Liver (tissue), 9 donors: ENCODE results near the gene LAMA5. TPM values are rescaled to one million over a fixed set of nuclear protein-coding genes. Genes with fewer than 3 reads are reported as not detected.

Source experiments
- DNase-seq: peaks from one replicate; pipeline ENCODE4 v3.0.0-alpha.2; 2017; ENCODE audit warnings: low spot score
- H3K27ac ChIP-seq, 2 donors: one replicate each; pipeline ENCODE4 v1.7.0; 2013; ENCODE audit warnings: inconsistent platforms in 2 of 2, low read length in 2 of 2, control low read depth in 1 of 2, low read depth in 1 of 2, mild to moderate bottlenecking in 1 of 2
- H3K27me3 ChIP-seq, 4 donors: one replicate each; pipeline versions ENCODE4 v1.6.1 to v1.7.0; 2013; ENCODE audit warnings: low read length in 3 of 4, inconsistent platforms in 1 of 4, mild to moderate bottlenecking in 1 of 4, moderate library complexity in 1 of 4; ENCODE audit not compliant: control insufficient read depth in 4 of 4, insufficient read depth in 4 of 4
- H3K36me3 ChIP-seq, 4 donors: one replicate each; pipeline versions ENCODE4 v1.6.1 to v1.7.0; 2013; ENCODE audit warnings: low read length in 3 of 4, mild to moderate bottlenecking in 3 of 4, low read depth in 1 of 4, moderate library complexity in 1 of 4; ENCODE audit not compliant: control insufficient read depth in 4 of 4, insufficient read depth in 3 of 4
- H3K4me1 ChIP-seq, 4 donors: one replicate each; pipeline versions ENCODE4 v1.6.1 to v1.7.0; 2013; ENCODE audit warnings: low read length in 3 of 4, mild to moderate bottlenecking in 3 of 4, moderate library complexity in 1 of 4; ENCODE audit not compliant: control insufficient read depth in 4 of 4, insufficient read depth in 4 of 4
- H3K4me3 ChIP-seq, 3 donors: one replicate each; pipeline versions ENCODE4 v1.6.1 to v1.7.0; 2013; ENCODE audit warnings: low read length in 3 of 3, control low read depth in 1 of 3, low read depth in 1 of 3, mild to moderate bottlenecking in 1 of 3
- H3K9ac ChIP-seq, 2 donors: one replicate each; pipeline ENCODE4 v1.7.0; 2013; ENCODE audit warnings: low read length in 2 of 2, mild to moderate bottlenecking in 2 of 2, moderate library complexity in 2 of 2, control low read depth in 1 of 2, low read depth in 1 of 2
- H3K9me3 ChIP-seq, 4 donors: one replicate each; pipeline versions ENCODE4 v1.6.1 to v1.7.0; 2013; ENCODE audit warnings: low read length in 3 of 4; ENCODE audit not compliant: control insufficient read depth in 4 of 4
- ATF3 ChIP-seq: IDR thresholded peaks from 2 replicates; pipeline ENCODE4 v1.6.1; 2016; ENCODE audit warnings: antibody characterized with exemption
- CTCF ChIP-seq: fragments of 150-350 bp; IDR thresholded peaks from 2 replicates; pipeline ENCODE4 v1.5.1; 2017; ENCODE audit warnings: improper control_type of control experiment, low read depth, low read length; ENCODE audit not compliant: missing input control
- FOXA1 ChIP-seq: IDR thresholded peaks from 2 replicates; pipeline ENCODE4 v1.6.1; 2016; ENCODE audit warnings: antibody characterized with exemption
- FOXA2 ChIP-seq: IDR thresholded peaks from 2 replicates; pipeline ENCODE4 v1.6.1; 2016; ENCODE audit warnings: antibody characterized with exemption
- GABPA ChIP-seq, 2 donors: IDR thresholded peaks in 1 of 2; conservative IDR thresholded peaks in 1 of 2; 2 replicates each; pipeline ENCODE4 v1.6.1; 2016; ENCODE audit warnings: antibody characterized with exemption in 2 of 2, mild to moderate bottlenecking in 1 of 2, moderate library complexity in 1 of 2
- HNF4A ChIP-seq, 2 donors: conservative IDR thresholded peaks; 2 replicates each; pipeline ENCODE4 v1.6.1; 2016; ENCODE audit warnings: antibody characterized with exemption in 2 of 2, mild to moderate bottlenecking in 2 of 2
- JUND ChIP-seq, 2 donors: IDR thresholded peaks; 2 replicates each; pipeline ENCODE4 v1.6.1; 2016; ENCODE audit warnings: antibody characterized with exemption in 2 of 2
- RXRA ChIP-seq, 2 donors: IDR thresholded peaks; 2 replicates each; pipeline ENCODE4 v1.6.1; 2017 to 2018; ENCODE audit warnings: antibody characterized with exemption in 2 of 2, mild to moderate bottlenecking in 1 of 2
- YY1 ChIP-seq: IDR thresholded peaks from 2 replicates; pipeline ENCODE4 v1.6.1; 2016; ENCODE audit warnings: antibody characterized with exemption, mild to moderate bottlenecking
- WGBS: extraction: QIAGEN DNeasy Blood & Tissue Kit; methylation state at CpG from one replicate; pipeline ENCODE4 v1.1.7; 2013; 5-methylcytosine and 5-hydroxymethylcytosine counted together
- polyA plus RNA-seq, 2 donors: library from polyadenylated mRNA; stranded (reverse) in 1 of 2; unstranded in 1 of 2; fragments of 200-250 nt in 1 of 2; fragments of >200 nt in 1 of 2; fragmentation: Nextera tagmentation in 1 of 2; extraction: Ambion mirVana in 1 of 2; gene quantifications; one replicate each; pipeline versions ENCODE4 v1.2.1 to v1.2.3, GENCODE V29; 2013 to 2015
- total RNA-seq, 2 donors: library from RNA; depleted of rRNA; stranded (reverse); fragments of >200 nt; gene quantifications; one replicate each; pipeline ENCODE4 v1.2.3, GENCODE V29; 2014
- TF ChIP-seq, protein P1 (sequence below): IDR thresholded peaks from 2 replicates; pipeline ENCODE4 v1.6.1; 2016; ENCODE audit warnings: antibody characterized with exemption, mild to moderate bottlenecking
- donor health status: healthy.
- donor health status: healthy.
- donor health status: healthy.
- donor health status: healthy.
- donor health status: healthy.

The LAMA5 gene
- total and polyA plus RNA-seq, 4 donors, result 3.6 to 40.2 (median 13.7) TPM

- no peaks in the 10 kb centered on the region for H3K9me3 ChIP-seq
- TF ChIP-seq JUND (IDR thresholded peaks at IDR 0.05) (no peak), FOXA2 (no peak), CTCF (no peak), RXRA (IDR thresholded peaks at IDR 0.05) (no peak)
- WGBS, result 98% methylated on average over 5 of the region's 5 CpGs
- H3K27ac ChIP-seq, result no peak overlapping the region
- no peak overlapping the region for H3K4me3 ChIP-seq
- no peaks in the 10 kb centered on the region for H3K27me3 ChIP-seq
- peaks cover 0 to 7% (median 4%) of the 10 kb centered on the region in 4 donors for H3K4me1 ChIP-seq
- H3K9ac ChIP-seq, result no peak overlapping the region
- no peak for DNase-seq
- peaks cover 1 to 24% (median 8%) of the 10 kb centered on the region in 4 donors for H3K36me3 ChIP-seq
Observed at GRCh38 chr20:62344092-62344491, 23.0 kb downstream of the LAMA5 start.

DNA sequence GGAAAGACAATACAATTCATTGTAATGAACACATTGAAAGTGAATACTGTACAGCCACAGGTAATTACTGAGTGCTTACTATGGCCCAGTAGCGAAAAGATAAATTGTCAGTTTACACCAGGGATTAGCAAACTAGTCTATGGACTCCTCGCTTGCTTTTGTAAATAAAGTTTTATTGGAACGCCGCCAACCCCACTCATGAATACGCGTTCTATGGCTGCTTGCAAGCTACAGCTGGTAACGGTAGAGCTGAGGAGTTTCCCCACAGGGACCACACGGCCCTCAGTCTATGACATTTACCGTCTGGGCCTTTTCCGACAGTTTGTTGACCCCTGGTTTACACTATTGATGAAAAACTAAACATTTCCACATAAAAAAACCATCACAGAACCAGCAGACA lies 24.2 kb downstream of the LAMA5 start:
- H3K27me3 ChIP-seq, result no peaks in the 10 kb centered on the region
- no peak for DNase-seq
- no peak overlapping the region for H3K4me3 ChIP-seq
- H3K4me1 ChIP-seq, result peaks cover 0 to 7% (median 4%) of the 10 kb centered on the region in 4 donors
- no peak overlapping the region for H3K9ac ChIP-seq
- H3K36me3 ChIP-seq, result peaks cover 1 to 28% (median 9%) of the 10 kb centered on the region in 4 donors
- no peaks in the 10 kb centered on the region for H3K9me3 ChIP-seq
- H3K27ac ChIP-seq, result no peak overlapping the region
- TF ChIP-seq, protein P1, sequence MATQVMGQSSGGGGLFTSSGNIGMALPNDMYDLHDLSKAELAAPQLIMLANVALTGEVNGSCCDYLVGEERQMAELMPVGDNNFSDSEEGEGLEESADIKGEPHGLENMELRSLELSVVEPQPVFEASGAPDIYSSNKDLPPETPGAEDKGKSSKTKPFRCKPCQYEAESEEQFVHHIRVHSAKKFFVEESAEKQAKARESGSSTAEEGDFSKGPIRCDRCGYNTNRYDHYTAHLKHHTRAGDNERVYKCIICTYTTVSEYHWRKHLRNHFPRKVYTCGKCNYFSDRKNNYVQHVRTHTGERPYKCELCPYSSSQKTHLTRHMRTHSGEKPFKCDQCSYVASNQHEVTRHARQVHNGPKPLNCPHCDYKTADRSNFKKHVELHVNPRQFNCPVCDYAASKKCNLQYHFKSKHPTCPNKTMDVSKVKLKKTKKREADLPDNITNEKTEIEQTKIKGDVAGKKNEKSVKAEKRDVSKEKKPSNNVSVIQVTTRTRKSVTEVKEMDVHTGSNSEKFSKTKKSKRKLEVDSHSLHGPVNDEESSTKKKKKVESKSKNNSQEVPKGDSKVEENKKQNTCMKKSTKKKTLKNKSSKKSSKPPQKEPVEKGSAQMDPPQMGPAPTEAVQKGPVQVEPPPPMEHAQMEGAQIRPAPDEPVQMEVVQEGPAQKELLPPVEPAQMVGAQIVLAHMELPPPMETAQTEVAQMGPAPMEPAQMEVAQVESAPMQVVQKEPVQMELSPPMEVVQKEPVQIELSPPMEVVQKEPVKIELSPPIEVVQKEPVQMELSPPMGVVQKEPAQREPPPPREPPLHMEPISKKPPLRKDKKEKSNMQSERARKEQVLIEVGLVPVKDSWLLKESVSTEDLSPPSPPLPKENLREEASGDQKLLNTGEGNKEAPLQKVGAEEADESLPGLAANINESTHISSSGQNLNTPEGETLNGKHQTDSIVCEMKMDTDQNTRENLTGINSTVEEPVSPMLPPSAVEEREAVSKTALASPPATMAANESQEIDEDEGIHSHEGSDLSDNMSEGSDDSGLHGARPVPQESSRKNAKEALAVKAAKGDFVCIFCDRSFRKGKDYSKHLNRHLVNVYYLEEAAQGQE, result no peak
- TF ChIP-seq GABPA (IDR thresholded peaks at IDR 0.05 in 1 of 2, conservative IDR thresholded peaks at IDR 0.05 in 1 of 2), result peak in 1 of 2 donors; percentile 13
- TF ChIP-seq YY1, result no peak
- TF ChIP-seq FOXA2, result peak; percentile 64
- peak; percentile 20 for TF ChIP-seq FOXA1
- no peak for TF ChIP-seq JUND (IDR thresholded peaks at IDR 0.05)
- peak in 1 of 2 donors; percentile 33 for TF ChIP-seq HNF4A (conservative IDR thresholded peaks at IDR 0.05)
- WGBS, result 40% methylated on average over 10 of the region's 10 CpGs

GRCh38 chr20:62339647-62340062 lies 27.5 kb downstream of the LAMA5 start:
- no peak for TF ChIP-seq RXRA (IDR thresholded peaks at IDR 0.05)
- TF ChIP-seq ATF3, result no peak
- no peaks in the 10 kb centered on the region for H3K9me3 ChIP-seq
- H3K27ac ChIP-seq, result no peak overlapping the region
- DNase-seq, result no peak
- H3K4me3 ChIP-seq, result no peak overlapping the region
- peaks cover 3 to 31% (median 13%) of the 10 kb centered on the region in 4 donors for H3K36me3 ChIP-seq
- 70% methylated on average over 14 of the region's 14 CpGs for WGBS
- peaks cover 0 to 7% (median 4%) of the 10 kb centered on the region in 4 donors for H3K4me1 ChIP-seq
- H3K9ac ChIP-seq, result no peak overlapping the region
- H3K27me3 ChIP-seq, result no peaks in the 10 kb centered on the region
